WTC11 (cell line): ENCODE results near the gene ALDOA. TPM values are rescaled to one million over a fixed set of nuclear protein-coding genes. Genes with fewer than 3 reads are reported as not detected.

Source experiments
- total RNA-seq: library from RNA; stranded (reverse); gene quantifications from 3 replicates; pipeline ENCODE4 v1.2.3, GENCODE V29; 2021

Gene ALDOA
- total RNA-seq, 1 experiment from 2014 or later: 1,537 TPM

Other genes starting within 250 kb of the ALDOA start
- 60.1 to 69.0 TPM (median 66.8 TPM) in 3 replicates for gene PAGR1, start 249.6 kb upstream of the ALDOA start, total RNA-seq
- gene MVP, start 245.3 kb upstream of the ALDOA start, total RNA-seq: 8.9 to 10.8 TPM (median 10.0 TPM) in 3 replicates
- gene CDIPT, start 202.5 kb upstream of the ALDOA start, total RNA-seq: 70.7 to 71.7 TPM (median 70.9 TPM) in 3 replicates
- gene SEZ6L2, start 166.2 kb upstream of the ALDOA start, total RNA-seq: 58.2 to 68.5 TPM (median 64.2 TPM) in 3 replicates
- 17.6 to 26.9 TPM (median 20.2 TPM) in 3 replicates for gene ASPHD1, start 165.3 kb upstream of the ALDOA start, total RNA-seq
- gene KCTD13, start 139.5 kb upstream of the ALDOA start, total RNA-seq: 18.5 to 20.9 TPM (median 19.4 TPM) in 3 replicates
- 69.6 to 87.6 TPM (median 78.0 TPM) in 3 replicates for gene TMEM219, start 103.7 kb upstream of the ALDOA start, total RNA-seq
- gene TAOK2, start 91.9 kb upstream of the ALDOA start, total RNA-seq: 38.3 to 42.4 TPM (median 39.2 TPM) in 3 replicates
- gene HIRIP3, start 70.1 kb upstream of the ALDOA start, total RNA-seq: 18.9 to 21.2 TPM (median 21.1 TPM) in 3 replicates
- gene INO80E, start 69.5 kb upstream of the ALDOA start, total RNA-seq: 87.6 to 101 TPM (median 92.4 TPM) in 3 replicates
- gene DOC2A, start 54.7 kb upstream of the ALDOA start, total RNA-seq: 10.8 to 16.6 TPM (median 16.4 TPM) in 3 replicates
- not detected in 3 replicates for gene C16orf92, start 42.6 kb upstream of the ALDOA start, total RNA-seq
- gene TLCD3B, start 34.5 kb upstream of the ALDOA start, total RNA-seq: 28.1 to 30.3 TPM (median 30.2 TPM) in 3 replicates
- 159 to 164 TPM (median 161 TPM) in 3 replicates for gene PPP4C, start 10.2 kb downstream of the ALDOA start, total RNA-seq
- gene TBX6, start 26.2 kb downstream of the ALDOA start, total RNA-seq: 5.1 to 7.6 TPM (median 6.6 TPM) in 3 replicates
- gene YPEL3, start 30.5 kb downstream of the ALDOA start, total RNA-seq: 43.7 to 52.7 TPM (median 51.7 TPM) in 3 replicates
- 1.5 to 2.5 TPM (median 1.8 TPM) in 3 replicates for gene GDPD3, start 47.8 kb downstream of the ALDOA start, total RNA-seq
- 35.9 to 38.2 TPM (median 36.9 TPM) in 3 replicates for gene MAPK3, start 57.5 kb downstream of the ALDOA start, total RNA-seq
- gene CORO1A, start 117.8 kb downstream of the ALDOA start, total RNA-seq: 6.2 to 10.0 TPM (median 6.5 TPM) in 3 replicates
- 191 to 206 TPM (median 192 TPM) in 3 replicates for gene BOLA2B, start 127.9 kb downstream of the ALDOA start, total RNA-seq
- gene SLX1A, start 128.1 kb downstream of the ALDOA start, total RNA-seq: 37.2 to 77.0 TPM (median 53.2 TPM) in 3 replicates
- gene SULT1A3, start 133.5 kb downstream of the ALDOA start, total RNA-seq: 7.1 to 11.3 TPM (median 8.3 TPM) in 3 replicates
- gene NPIPB13, start 182.7 kb downstream of the ALDOA start, total RNA-seq: 5.4 to 9.6 TPM (median 8.4 TPM) in 3 replicates